Thyroid gland (tissue), 4 donors: ENCODE results near the gene KLHL17. TPM values are rescaled to one million over a fixed set of nuclear protein-coding genes. Genes with fewer than 3 reads are reported as not detected.

Experiments used
- DNase-seq, 2 donors: peaks; one replicate each; pipeline ENCODE4 v3.0.0-alpha.2; 2019
- H3K27ac ChIP-seq, 3 donors: fragments of 200-600 bp; sonication (generic); 1 replicate in 2 of 3; 2 replicates in 1 of 3; pipeline ENCODE4 v1.5.1; 2016 to 2019; ENCODE audit warnings: mild to moderate bottlenecking in 1 of 3, moderate library complexity in 1 of 3
- H3K27me3 ChIP-seq: fragments of 200-600 bp; sonication (generic); one replicate; pipeline ENCODE4 v1.5.1; 2019
- H3K36me3 ChIP-seq, 2 donors: fragments of 200-600 bp; sonication (generic); one replicate each; pipeline ENCODE4 v1.5.1; 2016 to 2019
- H3K4me1 ChIP-seq, 2 donors: fragments of 200-600 bp; sonication (generic); one replicate each; pipeline ENCODE4 v1.5.1; 2017 to 2019
- H3K4me3 ChIP-seq, 3 donors: fragments of 200-600 bp; sonication (generic); replicated peaks in 1 of 3; 1 replicate in 2 of 3; 2 replicates in 1 of 3; pipeline ENCODE4 v1.5.1; 2016; ENCODE audit warnings: mild to moderate bottlenecking in 1 of 3
- H3K9me3 ChIP-seq: fragments of 200-600 bp; sonication (generic); one replicate; pipeline ENCODE4 v1.5.1; 2017
- POLR2A ChIP-seq, 2 donors: fragments of 450-650 bp; IDR thresholded peaks; one replicate each; pipeline ENCODE4 v1.6.1; 2017; ENCODE audit warnings: antibody characterized with exemption in 2 of 2, mild to moderate bottlenecking in 2 of 2, moderate library complexity in 1 of 2
- WGBS, 2 donors: methylation state at CpG; one replicate each; pipeline ENCODE4 v1.1.5; 2017; 5-methylcytosine and 5-hydroxymethylcytosine counted together
- intact Hi-C: fragments of 100-400 bp; cut with DNase I; formaldehyde crosslinking; loops from one replicate; pipeline ENCODE4 v1.15.1; 2023
- total RNA-seq, 4 donors: library from RNA; depleted of rRNA; stranded (reverse); fragments of >200 nt; gene quantifications; one replicate each; pipeline ENCODE4 v1.2.3, GENCODE V29; 2016
- TF ChIP-seq, protein P1 (sequence below), 6 experiments: fragments of 200-600 bp in 3 of 6; fragments of 450-650 bp in 3 of 6; sonication (generic) in 3 of 6; IDR thresholded peaks; one replicate each; pipeline ENCODE4 v1.5.1; 2016 to 2019; ENCODE audit warnings: antibody characterized with exemption in 6 of 6, mild to moderate bottlenecking in 2 of 6, inconsistent platforms in 1 of 6, moderate library complexity in 1 of 6

The KLHL17 gene
- total RNA-seq, 4 donors from 2014 or later = 3.4 to 10.9 (median 10.3) TPM

DNA sequence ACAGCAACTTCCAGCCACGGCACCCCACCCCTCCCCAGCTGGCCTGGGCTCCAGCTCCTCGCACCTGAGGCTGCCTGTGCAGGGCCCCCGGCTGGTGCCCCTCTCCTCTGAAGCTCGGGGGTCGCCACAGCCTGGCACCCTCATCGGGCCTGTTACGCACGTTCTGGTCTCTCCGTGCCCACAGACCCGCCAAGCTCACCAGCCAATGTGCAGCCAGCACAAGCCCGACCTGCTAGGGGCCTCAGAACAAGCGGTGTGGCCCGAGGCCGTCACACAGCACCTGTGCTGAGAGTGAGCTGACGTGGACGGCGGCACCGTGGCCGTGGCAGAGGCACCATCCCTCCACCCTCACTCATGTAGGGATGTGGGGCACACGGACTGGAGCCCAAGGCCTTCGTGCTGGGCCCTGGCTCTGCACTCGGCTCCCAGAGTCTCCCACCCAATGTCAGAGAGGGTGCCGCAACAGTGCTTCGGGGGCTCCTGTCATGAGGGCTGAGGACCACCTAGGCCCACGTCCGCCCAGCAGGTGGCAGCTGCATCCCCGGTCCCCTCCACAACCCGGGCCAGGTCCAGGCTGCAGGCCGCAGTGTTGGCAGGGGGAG lies 41.0 kb upstream of the KLHL17 start:
- H3K27ac ChIP-seq = no peak overlapping the region
- H3K9me3 ChIP-seq = no peaks in the 10 kb centered on the region
- H3K27me3 ChIP-seq = no peaks in the 10 kb centered on the region
- no peaks in the 10 kb centered on the region for H3K36me3 ChIP-seq
- peaks cover 12 to 36% of the 10 kb centered on the region in 2 donors for H3K4me1 ChIP-seq
- H3K4me3 ChIP-seq = no peak overlapping the region
- no peak for DNase-seq
- TF ChIP-seq, protein P1, sequence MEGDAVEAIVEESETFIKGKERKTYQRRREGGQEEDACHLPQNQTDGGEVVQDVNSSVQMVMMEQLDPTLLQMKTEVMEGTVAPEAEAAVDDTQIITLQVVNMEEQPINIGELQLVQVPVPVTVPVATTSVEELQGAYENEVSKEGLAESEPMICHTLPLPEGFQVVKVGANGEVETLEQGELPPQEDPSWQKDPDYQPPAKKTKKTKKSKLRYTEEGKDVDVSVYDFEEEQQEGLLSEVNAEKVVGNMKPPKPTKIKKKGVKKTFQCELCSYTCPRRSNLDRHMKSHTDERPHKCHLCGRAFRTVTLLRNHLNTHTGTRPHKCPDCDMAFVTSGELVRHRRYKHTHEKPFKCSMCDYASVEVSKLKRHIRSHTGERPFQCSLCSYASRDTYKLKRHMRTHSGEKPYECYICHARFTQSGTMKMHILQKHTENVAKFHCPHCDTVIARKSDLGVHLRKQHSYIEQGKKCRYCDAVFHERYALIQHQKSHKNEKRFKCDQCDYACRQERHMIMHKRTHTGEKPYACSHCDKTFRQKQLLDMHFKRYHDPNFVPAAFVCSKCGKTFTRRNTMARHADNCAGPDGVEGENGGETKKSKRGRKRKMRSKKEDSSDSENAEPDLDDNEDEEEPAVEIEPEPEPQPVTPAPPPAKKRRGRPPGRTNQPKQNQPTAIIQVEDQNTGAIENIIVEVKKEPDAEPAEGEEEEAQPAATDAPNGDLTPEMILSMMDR (IDR thresholded peaks at IDR 0.05) = no peak
- no peak for TF ChIP-seq POLR2A (IDR thresholded peaks at IDR 0.05)
- 74 to 78% methylated on average over 5 to 9 of the region's 29 CpGs for WGBS, 2 donors
- intact Hi-C loops = no loop called here

DNA sequence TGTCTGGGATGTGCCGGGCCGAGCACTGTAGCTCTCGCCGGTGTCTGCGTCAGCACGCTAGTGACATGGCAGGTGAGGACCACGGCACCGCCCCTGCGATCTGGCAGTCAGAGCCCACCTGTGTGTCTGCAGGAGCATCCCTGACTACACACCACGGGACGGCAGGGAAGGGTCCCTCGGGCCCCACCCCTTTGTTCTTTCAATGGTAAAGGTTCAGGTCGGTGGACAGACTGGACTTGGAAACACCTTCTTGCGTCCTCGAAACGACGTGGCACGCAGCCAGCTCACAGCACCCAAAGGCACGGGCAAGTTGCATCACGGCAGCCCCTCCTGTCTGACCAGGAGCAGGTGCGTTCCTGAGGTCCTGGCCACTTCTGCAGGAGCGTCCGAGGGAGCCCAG lies 40.4 kb upstream of the KLHL17 start:
- Histone ChIP-seq H3K9me3 (no peaks in the 10 kb centered on the region), H3K4me1 (peaks cover 12 to 36% of the 10 kb centered on the region in 2 donors), H3K27ac (no peak overlapping the region), H3K4me3 (no peak overlapping the region), H3K36me3 (no peaks in the 10 kb centered on the region), H3K27me3 (no peaks in the 10 kb centered on the region)
- DNase-seq = no peak
- intact Hi-C loops = no loop called here
- WGBS, 2 donors = 48 to 50% methylated on average over 10 to 19 of the region's 23 CpGs
- TF ChIP-seq, protein P1 (IDR thresholded peaks at IDR 0.05) = no peak
- TF ChIP-seq POLR2A (IDR thresholded peaks at IDR 0.05) = no peak

DNA sequence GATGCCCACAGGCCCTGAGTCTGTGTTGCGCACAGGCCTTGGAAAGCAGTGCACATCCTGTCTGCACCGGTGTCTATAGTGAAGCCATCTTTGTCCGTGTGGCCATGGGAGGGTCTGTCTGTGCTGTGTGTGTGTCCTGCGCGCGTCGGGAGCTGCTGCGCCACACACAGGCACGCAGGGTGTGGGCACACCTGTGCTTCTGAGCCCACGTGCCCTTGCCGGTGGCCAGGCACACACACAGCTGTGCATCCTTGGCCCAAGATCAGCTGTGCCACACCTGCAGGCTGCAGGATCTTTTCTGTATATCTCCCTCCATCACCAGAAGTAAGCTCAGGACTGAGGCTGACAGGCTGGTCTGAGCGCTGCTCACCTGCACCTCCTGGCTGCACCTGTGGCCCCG lies 39.9 kb upstream of the KLHL17 start:
- DNase-seq = no peak
- Histone ChIP-seq H3K27me3 (peaks cover 2% of the 10 kb centered on the region), H3K36me3 (no peaks in the 10 kb centered on the region), H3K4me1 (peaks cover 14 to 38% of the 10 kb centered on the region in 2 donors), H3K27ac (no peak overlapping the region), H3K9me3 (no peaks in the 10 kb centered on the region), H3K4me3 (no peak overlapping the region)
- WGBS, 2 donors = 0 to 8% methylated on average over 2 to 3 of the region's 13 CpGs
- intact Hi-C loops = no loop called here
- no peak for TF ChIP-seq POLR2A (IDR thresholded peaks at IDR 0.05)
- TF ChIP-seq, protein P1 (IDR thresholded peaks at IDR 0.05) = no peak

DNA sequence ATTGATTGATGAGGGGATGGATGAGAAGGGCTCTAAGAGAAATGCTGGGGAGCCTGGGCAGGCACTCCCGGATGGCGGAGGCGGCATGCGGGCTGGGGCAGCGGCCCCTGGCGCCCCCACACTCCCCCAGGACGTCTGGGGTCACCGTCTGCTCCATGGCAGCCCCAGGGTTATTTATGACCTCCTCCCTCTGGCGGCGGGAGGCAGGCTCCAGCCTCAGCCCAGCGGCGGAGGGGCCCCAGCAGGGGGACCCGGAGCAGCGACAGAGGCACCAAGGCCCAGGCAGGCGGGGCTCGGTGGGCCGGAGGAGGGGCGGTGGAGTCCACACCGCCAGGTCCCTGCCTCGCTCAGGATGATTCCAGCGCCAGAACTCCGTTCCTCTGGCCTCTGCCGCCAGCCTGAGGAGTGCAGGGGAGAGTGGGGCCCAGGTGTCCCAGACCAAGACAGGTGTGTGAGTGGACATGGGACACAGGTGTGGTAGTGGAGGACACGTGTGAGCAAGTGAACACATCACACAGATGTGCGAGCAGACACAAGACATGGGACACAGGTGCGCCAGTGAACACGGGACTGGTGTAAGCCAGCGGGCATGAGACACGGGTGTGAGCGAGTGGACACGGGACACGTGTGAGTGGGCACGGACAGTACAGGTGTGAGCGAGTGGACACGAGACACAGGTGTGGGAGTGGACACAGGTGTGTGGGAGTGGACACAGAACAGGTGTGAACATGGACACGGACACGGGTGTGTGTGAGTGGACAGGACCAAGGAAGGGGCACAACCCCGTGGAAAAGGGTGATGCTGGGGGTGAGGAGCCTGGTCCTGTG lies 39.2 kb upstream of the KLHL17 start:
- intact Hi-C loops = no loop called here
- DNase-seq = peak; percentile 60 to 63
- no peaks in the 10 kb centered on the region for H3K9me3 ChIP-seq
- H3K4me3 ChIP-seq = no peak overlapping the region
- H3K4me1 ChIP-seq = peaks cover 18 to 45% of the 10 kb centered on the region in 2 donors
- H3K36me3 ChIP-seq = no peaks in the 10 kb centered on the region
- peaks cover 6% of the 10 kb centered on the region for H3K27me3 ChIP-seq
- TF ChIP-seq POLR2A (IDR thresholded peaks at IDR 0.05) = no peak
- TF ChIP-seq, protein P1 (IDR thresholded peaks at IDR 0.05) = peak in 5 of 6 experiments; percentile 36 to 54 (median 44)
- WGBS, 2 donors = 32 to 40% methylated on average over 27 to 36 of the region's 38 CpGs
- H3K27ac ChIP-seq = no peak overlapping the region
